WTC11 (cell line): ENCODE measurements around the gene CPNE4.
"Not testable (repeated sequence)": the region's sequence is repeated elsewhere in the genome, so short reads cannot be mapped to it uniquely, and the experiment has no call there.

Experiments used
- AR ChIP-seq: fragments of 250-450 bp; sonication (Bioruptor Pico); IDR thresholded peaks from 2 replicates; pipeline ENCODE4 v1.9.0; 2021; ENCODE audit warnings: mild to moderate bottlenecking
- ATF6 ChIP-seq: sonication (generic); formaldehyde crosslinking; IDR thresholded peaks from 2 replicates; pipeline ENCODE4 v1.8.1; 2023; ENCODE audit warnings: mild to moderate bottlenecking, missing genetic modification reagents
- CTCF ChIP-seq: fragments of 200-600 bp; IDR thresholded peaks from 2 replicates; pipeline ENCODE4 v1.8.0; 2022; ENCODE audit warnings: antibody characterized with exemption
- ESRRA ChIP-seq: sonication (generic); formaldehyde crosslinking; IDR thresholded peaks from 2 replicates; pipeline ENCODE4 v1.8.1; 2022; ENCODE audit warnings: mild to moderate bottlenecking, missing genetic modification reagents, borderline replicate concordance
- NR1H2 ChIP-seq: sonication (generic); formaldehyde crosslinking; IDR thresholded peaks from 2 replicates; pipeline ENCODE4 v1.9.0; 2021; ENCODE audit warnings: mild to moderate bottlenecking, moderate library complexity, missing genetic modification reagents
- SMAD3 ChIP-seq: sonication (generic); formaldehyde crosslinking; IDR thresholded peaks from 2 replicates; pipeline ENCODE4 v1.8.0; 2022; ENCODE audit warnings: missing genetic modification reagents, mild to moderate bottlenecking, borderline replicate concordance
- SP1 ChIP-seq: sonication (generic); formaldehyde crosslinking; conservative IDR thresholded peaks from 2 replicates; pipeline ENCODE4 v1.8.1; 2022; ENCODE audit warnings: missing genetic modification reagents
- USF2 ChIP-seq: sonication (generic); formaldehyde crosslinking; IDR thresholded peaks from 2 replicates; pipeline ENCODE4 v1.8.1; 2023; ENCODE audit warnings: mild to moderate bottlenecking, missing genetic modification reagents, moderate library complexity
- ZNF232 ChIP-seq: sonication (generic); formaldehyde crosslinking; IDR thresholded peaks from 2 replicates; pipeline ENCODE4 v1.8.0; 2022; ENCODE audit warnings: mild to moderate bottlenecking, missing genetic modification reagents
- ZNF281 ChIP-seq: sonication (generic); formaldehyde crosslinking; IDR thresholded peaks from 2 replicates; pipeline ENCODE4 v1.8.0; 2023; ENCODE audit warnings: mild to moderate bottlenecking, missing genetic modification reagents

GRCh38 chr3:131486545-131486944, 548.3 kb downstream of the CPNE4 start:
- TF ChIP-seq ATF6 (CRISPR knock-in tag); SMAD3 (CRISPR knock-in tag); CTCF; ESRRA; ZNF281; USF2 (CRISPR knock-in tag); SP1 (CRISPR knock-in tag); ZNF232 (CRISPR knock-in tag); AR; NR1H2 (CRISPR knock-in tag): not testable (repeated sequence)
